ENCODE data around the gene FBXO4.
A peak's percentile ranks its signal among the peaks of the same experiment; 100 is the strongest.

The FBXO4 gene

GRCh38 chr5:41924526-41924871, 582 bp upstream of the FBXO4 start:
- Histone ChIP-seq H2AK5ac (ENCODE audit: low read depth, low read length) (no peak overlapping the region), H2BK120ac (ENCODE audit: low read depth, low read length) (no peak overlapping the region), H4K8ac (ENCODE audit: low read depth, low read length) (no peak overlapping the region), H3K79me1 (ENCODE audit: low read depth, low read length) (no peaks in the 10 kb centered on the region), H2BK15ac (ENCODE audit: low read length) (no peak overlapping the region), H3K4ac (ENCODE audit: low read length) (no peak overlapping the region), H3K4me3 (ENCODE audit: low read length in 2 of 2) (no peak overlapping the region), H3K9ac (ENCODE audit: low read depth, low read length, poor library complexity) (no peak overlapping the region), H3K4me1 (ENCODE audit: control insufficient read depth in 2 of 2, insufficient read depth in 1 of 2, low read depth in 1 of 2, low read length in 2 of 2) (peaks cover 0 to 3% of the 10 kb centered on the region in 2 donors), H3K27me3 (ENCODE audit: control insufficient read depth in 3 of 3, insufficient read depth in 3 of 3, low read depth in 1 of 3, low read length in 3 of 3) (no peaks in the 10 kb centered on the region), H3K4me2 (ENCODE audit: insufficient read depth, low read length, poor library complexity, severe bottlenecking) (no peak overlapping the region), H3K9me3 (replicated peaks in 1 of 2; ENCODE audit: control insufficient read depth in 2 of 2, insufficient read depth in 1 of 2, low read depth in 1 of 2, low read length in 2 of 2) (no peaks in the 10 kb centered on the region), H2AFZ (ENCODE audit: low read length) (no peak overlapping the region), H3K27ac (replicated peaks; ENCODE audit: low read length) (no peak overlapping the region), H2BK12ac (ENCODE audit: low read length) (no peak overlapping the region), H3K18ac (ENCODE audit: low read length) (no peak overlapping the region), H3K14ac (ENCODE audit: low read length) (no peak overlapping the region), H4K91ac (ENCODE audit: low read depth, low read length, poor library complexity) (no peak overlapping the region), H3K36me3 (replicated peaks in 1 of 2; ENCODE audit: control insufficient read depth in 2 of 2, insufficient read depth in 2 of 2, low read length in 2 of 2) (peaks cover 2 to 36% of the 10 kb centered on the region in 2 donors), H3K23ac (ENCODE audit: low read depth, low read length, poor library complexity) (no peak overlapping the region), H2BK5ac (ENCODE audit: low read length) (no peak overlapping the region)
- WGBS, 2 donors (ENCODE audit: extremely low coverage in 2 of 2, insufficient read length in 2 of 2, insufficient replicate concordance in 1 of 2) = no CpG with 5 or more reads among the region's 4 CpGs
- no peak for DNase-seq (ENCODE audit: low spot score)

DNA sequence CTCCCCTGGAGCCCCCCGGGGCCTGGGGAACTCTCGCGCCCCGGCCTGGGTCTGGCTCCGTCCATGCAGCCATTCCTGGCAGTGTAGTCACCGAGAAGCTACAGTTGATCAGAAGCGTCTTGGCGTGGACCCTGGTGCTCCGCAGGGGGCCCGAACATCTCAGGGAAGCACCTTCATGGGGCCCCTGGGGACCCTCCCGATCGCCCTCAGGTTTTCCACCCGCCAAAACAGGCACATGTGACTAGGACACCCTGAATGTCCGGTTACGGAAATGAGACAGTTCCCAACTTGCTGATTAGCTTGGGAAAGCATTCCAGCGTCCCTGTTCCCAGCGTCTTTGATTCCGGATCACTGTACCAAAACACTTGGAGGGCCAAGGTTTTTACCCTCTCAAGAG, 472 bp downstream of the FBXO4 start:
- Histone ChIP-seq H2BK120ac (ENCODE audit: low read depth, low read length) (no peak overlapping the region), H3K79me1 (ENCODE audit: low read depth, low read length) (no peaks in the 10 kb centered on the region), H2BK15ac (ENCODE audit: low read length) (no peak overlapping the region), H3K4me3 (ENCODE audit: low read length in 2 of 2) (peak overlapping the region in 1 of 2 donors; percentile 85), H3K4ac (ENCODE audit: low read length) (no peak overlapping the region), H2AK5ac (ENCODE audit: low read depth, low read length) (peak overlapping the region; percentile 46), H2BK5ac (ENCODE audit: low read length) (peak overlapping the region; percentile 48), H3K4me1 (ENCODE audit: control insufficient read depth in 2 of 2, insufficient read depth in 1 of 2, low read depth in 1 of 2, low read length in 2 of 2) (peaks cover 0 to 3% of the 10 kb centered on the region in 2 donors), H3K9ac (ENCODE audit: low read depth, low read length, poor library complexity) (peak overlapping the region; percentile 60), H2AFZ (ENCODE audit: low read length) (peak overlapping the region; percentile 45), H3K23ac (ENCODE audit: low read depth, low read length, poor library complexity) (peak overlapping the region; percentile 97), H3K9me3 (replicated peaks in 1 of 2; ENCODE audit: control insufficient read depth in 2 of 2, insufficient read depth in 1 of 2, low read depth in 1 of 2, low read length in 2 of 2) (no peaks in the 10 kb centered on the region), H4K91ac (ENCODE audit: low read depth, low read length, poor library complexity) (no peak overlapping the region), H3K14ac (ENCODE audit: low read length) (no peak overlapping the region), H4K8ac (ENCODE audit: low read depth, low read length) (peak overlapping the region; percentile 82), H2BK12ac (ENCODE audit: low read length) (no peak overlapping the region), H3K36me3 (replicated peaks in 1 of 2; ENCODE audit: control insufficient read depth in 2 of 2, insufficient read depth in 2 of 2, low read length in 2 of 2) (peaks cover 0 to 26% of the 10 kb centered on the region in 2 donors), H3K18ac (ENCODE audit: low read length) (peak overlapping the region; percentile 93), H3K4me2 (ENCODE audit: insufficient read depth, low read length, poor library complexity, severe bottlenecking) (peak overlapping the region; percentile 49), H3K27me3 (ENCODE audit: control insufficient read depth in 3 of 3, insufficient read depth in 3 of 3, low read depth in 1 of 3, low read length in 3 of 3) (no peaks in the 10 kb centered on the region), H3K27ac (replicated peaks; ENCODE audit: low read length) (no peak overlapping the region)
- no CpG with 5 or more reads among the region's 18 CpGs for WGBS, 2 donors (ENCODE audit: extremely low coverage in 2 of 2, insufficient read length in 2 of 2, insufficient replicate concordance in 1 of 2)
- DNase-seq (ENCODE audit: low spot score) = peak; percentile 9

GRCh38 chr5:41927604-41928003, 2.5 kb downstream of the FBXO4 start:
- no peak overlapping the region for H2BK120ac ChIP-seq (ENCODE audit: low read depth, low read length)
- no peak overlapping the region for H3K14ac ChIP-seq (ENCODE audit: low read length)
- H3K4me3 ChIP-seq (ENCODE audit: low read length in 2 of 2) = no peak overlapping the region
- no peak for DNase-seq (ENCODE audit: low spot score)
- H3K18ac ChIP-seq (ENCODE audit: low read length) = no peak overlapping the region
- H2BK12ac ChIP-seq (ENCODE audit: low read length) = no peak overlapping the region
- H3K27me3 ChIP-seq (ENCODE audit: control insufficient read depth in 3 of 3, insufficient read depth in 3 of 3, low read depth in 1 of 3, low read length in 3 of 3) = no peaks in the 10 kb centered on the region
- H3K27ac ChIP-seq (replicated peaks; ENCODE audit: low read length) = no peak overlapping the region
- H3K9ac ChIP-seq (ENCODE audit: low read depth, low read length, poor library complexity) = no peak overlapping the region
- H2BK5ac ChIP-seq (ENCODE audit: low read length) = no peak overlapping the region
- H3K23ac ChIP-seq (ENCODE audit: low read depth, low read length, poor library complexity) = no peak overlapping the region
- no peak overlapping the region for H2BK15ac ChIP-seq (ENCODE audit: low read length)
- H3K4me2 ChIP-seq (ENCODE audit: insufficient read depth, low read length, poor library complexity, severe bottlenecking) = no peak overlapping the region
- no peak overlapping the region for H2AFZ ChIP-seq (ENCODE audit: low read length)
- H3K9me3 ChIP-seq (replicated peaks in 1 of 2; ENCODE audit: control insufficient read depth in 2 of 2, insufficient read depth in 1 of 2, low read depth in 1 of 2, low read length in 2 of 2) = no peaks in the 10 kb centered on the region
- H3K4ac ChIP-seq (ENCODE audit: low read length) = no peak overlapping the region
- no peak overlapping the region for H4K91ac ChIP-seq (ENCODE audit: low read depth, low read length, poor library complexity)
- WGBS, 2 donors (ENCODE audit: extremely low coverage in 2 of 2, insufficient read length in 2 of 2, insufficient replicate concordance in 1 of 2) = no CpG with 5 or more reads among the region's 4 CpGs
- H3K79me1 ChIP-seq (ENCODE audit: low read depth, low read length) = no peaks in the 10 kb centered on the region
- peaks cover 0 to 3% of the 10 kb centered on the region in 2 donors for H3K4me1 ChIP-seq (ENCODE audit: control insufficient read depth in 2 of 2, insufficient read depth in 1 of 2, low read depth in 1 of 2, low read length in 2 of 2)
- H2AK5ac ChIP-seq (ENCODE audit: low read depth, low read length) = no peak overlapping the region
- no peak overlapping the region for H4K8ac ChIP-seq (ENCODE audit: low read depth, low read length)
- H3K36me3 ChIP-seq (replicated peaks in 1 of 2; ENCODE audit: control insufficient read depth in 2 of 2, insufficient read depth in 2 of 2, low read length in 2 of 2) = peaks cover 0 to 5% of the 10 kb centered on the region in 2 donors

GRCh38 chr5:41929035-41929434, 4.0 kb downstream of the FBXO4 start:
- no peak for DNase-seq (ENCODE audit: low spot score)
- Histone ChIP-seq H3K4me2 (ENCODE audit: insufficient read depth, low read length, poor library complexity, severe bottlenecking) (no peak overlapping the region), H2BK15ac (ENCODE audit: low read length) (no peak overlapping the region), H3K79me1 (ENCODE audit: low read depth, low read length) (no peaks in the 10 kb centered on the region), H2AK5ac (ENCODE audit: low read depth, low read length) (no peak overlapping the region), H3K18ac (ENCODE audit: low read length) (no peak overlapping the region), H3K4ac (ENCODE audit: low read length) (no peak overlapping the region), H2BK120ac (ENCODE audit: low read depth, low read length) (no peak overlapping the region), H4K91ac (ENCODE audit: low read depth, low read length, poor library complexity) (no peak overlapping the region), H2BK12ac (ENCODE audit: low read length) (no peak overlapping the region), H3K27me3 (ENCODE audit: control insufficient read depth in 3 of 3, insufficient read depth in 3 of 3, low read depth in 1 of 3, low read length in 3 of 3) (no peaks in the 10 kb centered on the region), H3K9me3 (replicated peaks in 1 of 2; ENCODE audit: control insufficient read depth in 2 of 2, insufficient read depth in 1 of 2, low read depth in 1 of 2, low read length in 2 of 2) (no peaks in the 10 kb centered on the region), H3K23ac (ENCODE audit: low read depth, low read length, poor library complexity) (no peak overlapping the region), H3K4me1 (ENCODE audit: control insufficient read depth in 2 of 2, insufficient read depth in 1 of 2, low read depth in 1 of 2, low read length in 2 of 2) (peaks cover 0 to 3% of the 10 kb centered on the region in 2 donors), H3K14ac (ENCODE audit: low read length) (no peak overlapping the region), H3K9ac (ENCODE audit: low read depth, low read length, poor library complexity) (no peak overlapping the region), H3K27ac (replicated peaks; ENCODE audit: low read length) (no peak overlapping the region), H2BK5ac (ENCODE audit: low read length) (no peak overlapping the region), H4K8ac (ENCODE audit: low read depth, low read length) (no peak overlapping the region), H3K36me3 (replicated peaks in 1 of 2; ENCODE audit: control insufficient read depth in 2 of 2, insufficient read depth in 2 of 2, low read length in 2 of 2) (no peaks in the 10 kb centered on the region), H2AFZ (ENCODE audit: low read length) (no peak overlapping the region), H3K4me3 (ENCODE audit: low read length in 2 of 2) (no peak overlapping the region)

Data from neuronal stem cell (in vitro differentiated cells).